ENCODE results near the gene CCP110. TPM values are rescaled to one million over a fixed set of nuclear protein-coding genes. Genes with fewer than 3 reads are reported as not detected.

The CCP110 gene
- 5.8 to 12.6 TPM (median 11.3 TPM) in 5 replicates for total RNA-seq (2022; extraction: Qiagen RNA extraction; ENCODE audit: low read depth)

GRCh38 chr16:19523559-19524355 is at the start of gene CCP110:
CCP110 (plus strand) TSS chr16:19523942; CDS start chr16:19527882, 3,940 bp downstream.

GRCh38 chr16:19521471-19522396 is 2.0 kb upstream of the CCP110 start, which contains the start of gene GDE1:
GDE1 (minus strand) TSS chr16:19522098; CDS start chr16:19521964, 134 bp downstream.

GRCh38 chr16:19555186-19555937 is 31.6 kb downstream of the CCP110 start, which contains the start of gene VPS35L:
VPS35L (plus strand) TSS chr16:19555703; CDS start chr16:19555730, 27 bp downstream.

Other genes with a start within 250 kb of the CCP110 start
- gene CLEC19A, start 238.2 kb upstream of the CCP110 start, total RNA-seq (2022; extraction: Qiagen RNA extraction; ENCODE audit: low read depth) = 0.08 to 0.18 TPM (median 0.11 TPM) in 4 of 5 replicates, not detected in the other
- 6.1 to 8.1 TPM (median 6.4 TPM) in 5 replicates for gene TMC5, start 106.1 kb upstream of the CCP110 start, total RNA-seq (2022; extraction: Qiagen RNA extraction; ENCODE audit: low read depth)
- 90.5 to 101 TPM (median 99.4 TPM) in 5 replicates for gene GDE1, start 1.8 kb upstream of the CCP110 start, total RNA-seq (2022; extraction: Qiagen RNA extraction; ENCODE audit: low read depth)
- gene VPS35L, start 31.8 kb downstream of the CCP110 start, total RNA-seq (2022; extraction: Qiagen RNA extraction; ENCODE audit: low read depth) = 27.0 to 34.2 TPM (median 30.9 TPM) in 5 replicates
- 36.6 to 45.5 TPM (median 44.6 TPM) in 5 replicates for gene KNOP1, start 194.3 kb downstream of the CCP110 start, total RNA-seq (2022; extraction: Qiagen RNA extraction; ENCODE audit: low read depth)
- 6.9 to 12.4 TPM (median 10.6 TPM) in 5 replicates for gene IQCK, start 194.3 kb downstream of the CCP110 start, total RNA-seq (2022; extraction: Qiagen RNA extraction; ENCODE audit: low read depth)